Measurements from ENCODE around the gene CFAP74. TPM values are rescaled to one million over a fixed set of nuclear protein-coding genes. Genes with fewer than 3 reads are reported as not detected.
A peak's percentile ranks its signal among the peaks of the same experiment; 100 is the strongest.

Gene CFAP74
- total RNA-seq, 1 donor from 2014 or later = 0.35 TPM

- ATAC-seq = no peak
- intact Hi-C loops (cut with DNase I) = no loop called here
- no peak overlapping the region for H3K4me3 ChIP-seq
- H3K36me3 ChIP-seq = no peaks in the 10 kb centered on the region
- no peaks in the 10 kb centered on the region for H3K9me3 ChIP-seq
- H3K27ac ChIP-seq = no peak overlapping the region
- peaks cover 8% of the 10 kb centered on the region for H3K27me3 ChIP-seq
- TF ChIP-seq CTCF (IDR thresholded peaks at IDR 0.05) = no peak
- no peak for DNase-seq
- H3K4me1 ChIP-seq = peaks cover 9% of the 10 kb centered on the region
These were observed 25.4 kb upstream of the CFAP74 start for GRCh38 chr1:2028870-2029560.

- peaks cover 9% of the 10 kb centered on the region for H3K4me1 ChIP-seq
- no peak overlapping the region for H3K4me3 ChIP-seq
- no peak overlapping the region for H3K27ac ChIP-seq
- intact Hi-C loops (cut with DNase I) = no loop called here
- ATAC-seq (no peak), DNase-seq (no peak)
- no peak for TF ChIP-seq CTCF (IDR thresholded peaks at IDR 0.05)
- no peaks in the 10 kb centered on the region for H3K36me3 ChIP-seq
- peaks cover 13% of the 10 kb centered on the region for H3K27me3 ChIP-seq
- H3K9me3 ChIP-seq = no peaks in the 10 kb centered on the region
These were observed 24.5 kb upstream of the CFAP74 start for GRCh38 chr1:2027961-2028583.

GRCh38 chr1:2025491-2025981 is 21.9 kb upstream of the CFAP74 start:
- H3K27ac ChIP-seq = no peak overlapping the region
- H3K9me3 ChIP-seq = no peaks in the 10 kb centered on the region
- peaks cover 9% of the 10 kb centered on the region for H3K4me1 ChIP-seq
- ATAC-seq (no peak), DNase-seq (no peak)
- H3K4me3 ChIP-seq = peak overlapping the region; percentile 8
- peaks cover 38% of the 10 kb centered on the region for H3K27me3 ChIP-seq
- no peaks in the 10 kb centered on the region for H3K36me3 ChIP-seq
- intact Hi-C loops (cut with DNase I) = no loop called here
- TF ChIP-seq CTCF (IDR thresholded peaks at IDR 0.05) = no peak

- H3K9me3 ChIP-seq = no peaks in the 10 kb centered on the region
- TF ChIP-seq CTCF (IDR thresholded peaks at IDR 0.05) = no peak
- H3K4me3 ChIP-seq = no peak overlapping the region
- no peak overlapping the region for H3K27ac ChIP-seq
- ATAC-seq (no peak), DNase-seq (no peak)
- intact Hi-C loops (cut with DNase I) = no loop called here
- H3K36me3 ChIP-seq = no peaks in the 10 kb centered on the region
- H3K4me1 ChIP-seq = peaks cover 11% of the 10 kb centered on the region
- peaks cover 45% of the 10 kb centered on the region for H3K27me3 ChIP-seq
These were observed 21.3 kb upstream of the CFAP74 start for GRCh38 chr1:2024887-2025286.

GRCh38 chr1:2024451-2024850 is 20.9 kb upstream of the CFAP74 start:
- peaks cover 49% of the 10 kb centered on the region for H3K27me3 ChIP-seq
- no peak for ATAC-seq
- no peak overlapping the region for H3K4me3 ChIP-seq
- H3K4me1 ChIP-seq = peaks cover 14% of the 10 kb centered on the region
- H3K27ac ChIP-seq = no peak overlapping the region
- no peaks in the 10 kb centered on the region for H3K9me3 ChIP-seq
- no peak for TF ChIP-seq CTCF (IDR thresholded peaks at IDR 0.05)
- DNase-seq = no peak
- H3K36me3 ChIP-seq = no peaks in the 10 kb centered on the region
- intact Hi-C loops (cut with DNase I) = no loop called here
